Measurements from ENCODE around the gene AUTS2.
A peak's percentile ranks its signal among the peaks of the same experiment; 100 is the strongest.

AUTS2 gene

DNA sequence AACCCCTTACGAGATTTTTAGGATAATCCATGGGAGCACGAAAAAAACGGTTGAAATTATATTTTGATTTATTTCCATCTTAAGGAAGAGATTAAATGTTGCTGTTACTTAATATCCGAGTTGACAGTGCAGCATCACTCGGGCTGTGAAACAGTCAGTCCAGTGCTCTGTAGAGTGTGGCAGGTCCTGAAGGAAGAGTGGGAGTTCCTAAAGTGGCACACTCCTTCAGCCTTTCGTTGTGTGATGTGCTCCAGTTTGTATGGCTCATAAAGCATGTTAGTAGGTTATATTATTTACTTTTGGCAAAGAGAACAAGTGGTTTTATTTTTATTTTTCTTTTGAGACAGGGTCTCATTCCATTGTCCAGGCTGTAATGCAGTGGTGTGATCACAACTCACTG, 358.3 kb downstream of the AUTS2 start:
- POLR2A ChIA-PET = no interaction called here
- TF ChIP-seq ZNF76 (tag by site-specific recombination; IDR thresholded peaks at IDR 0.05; ENCODE audit: borderline replicate concordance, low read depth) = no peak
- TF ChIP-seq ZNF354C (tag by site-specific recombination; IDR thresholded peaks at IDR 0.05; ENCODE audit: borderline replicate concordance, low read depth) = no peak
- peaks cover 47% of the 10 kb centered on the region for H3K4me1 ChIP-seq (ENCODE audit: control insufficient read depth, insufficient read depth, low read length)
- no peak overlapping the region for H3K27ac ChIP-seq (ENCODE audit: extremely low read depth, low read depth, low read length)
- H3K4me3 ChIP-seq (ENCODE audit: low read depth, low read length) = no peak overlapping the region
- H3K36me3 ChIP-seq (ENCODE audit: control insufficient read depth in 2 of 2, insufficient read depth in 1 of 2, low read length in 2 of 2) = no peaks in the 10 kb centered on the region
- H3K9me3 ChIP-seq (ENCODE audit: control insufficient read depth, insufficient read depth, low read depth, low read length) = no peaks in the 10 kb centered on the region
- CTCF ChIA-PET = interaction anchor here (0.7 kb wide), 1 partner anchor 91 kb away, joined by 3 read pairs; no protein-coding TSS in a partner anchor

DNA sequence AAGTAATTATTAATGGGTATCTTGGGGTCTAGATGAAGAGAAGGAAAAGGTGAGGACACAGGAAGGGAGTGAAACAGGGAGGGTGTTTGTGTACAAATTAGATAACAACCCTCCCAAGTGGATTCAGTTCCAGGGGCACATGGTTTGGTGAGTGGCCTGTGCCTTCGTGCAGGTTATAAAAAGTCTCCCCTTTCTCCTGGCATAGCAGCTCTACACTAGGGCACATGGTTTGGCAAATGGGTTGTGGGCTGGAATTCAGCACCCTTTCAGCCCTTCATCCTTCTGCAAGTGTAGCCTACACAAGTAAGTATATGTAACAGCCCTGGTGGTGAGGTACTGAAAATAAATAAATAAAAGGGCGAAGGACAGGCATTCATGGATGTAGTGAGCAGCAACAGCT, 359.4 kb downstream of the AUTS2 start:
- Histone ChIP-seq H3K27ac (ENCODE audit: extremely low read depth, low read depth, low read length) (no peak overlapping the region), H3K4me3 (ENCODE audit: low read depth, low read length) (no peak overlapping the region), H3K9me3 (ENCODE audit: control insufficient read depth, insufficient read depth, low read depth, low read length) (no peaks in the 10 kb centered on the region), H3K4me1 (ENCODE audit: control insufficient read depth, insufficient read depth, low read length) (peaks cover 51% of the 10 kb centered on the region), H3K36me3 (ENCODE audit: control insufficient read depth in 2 of 2, insufficient read depth in 1 of 2, low read length in 2 of 2) (no peaks in the 10 kb centered on the region)
- TF ChIP-seq, protein P1, sequence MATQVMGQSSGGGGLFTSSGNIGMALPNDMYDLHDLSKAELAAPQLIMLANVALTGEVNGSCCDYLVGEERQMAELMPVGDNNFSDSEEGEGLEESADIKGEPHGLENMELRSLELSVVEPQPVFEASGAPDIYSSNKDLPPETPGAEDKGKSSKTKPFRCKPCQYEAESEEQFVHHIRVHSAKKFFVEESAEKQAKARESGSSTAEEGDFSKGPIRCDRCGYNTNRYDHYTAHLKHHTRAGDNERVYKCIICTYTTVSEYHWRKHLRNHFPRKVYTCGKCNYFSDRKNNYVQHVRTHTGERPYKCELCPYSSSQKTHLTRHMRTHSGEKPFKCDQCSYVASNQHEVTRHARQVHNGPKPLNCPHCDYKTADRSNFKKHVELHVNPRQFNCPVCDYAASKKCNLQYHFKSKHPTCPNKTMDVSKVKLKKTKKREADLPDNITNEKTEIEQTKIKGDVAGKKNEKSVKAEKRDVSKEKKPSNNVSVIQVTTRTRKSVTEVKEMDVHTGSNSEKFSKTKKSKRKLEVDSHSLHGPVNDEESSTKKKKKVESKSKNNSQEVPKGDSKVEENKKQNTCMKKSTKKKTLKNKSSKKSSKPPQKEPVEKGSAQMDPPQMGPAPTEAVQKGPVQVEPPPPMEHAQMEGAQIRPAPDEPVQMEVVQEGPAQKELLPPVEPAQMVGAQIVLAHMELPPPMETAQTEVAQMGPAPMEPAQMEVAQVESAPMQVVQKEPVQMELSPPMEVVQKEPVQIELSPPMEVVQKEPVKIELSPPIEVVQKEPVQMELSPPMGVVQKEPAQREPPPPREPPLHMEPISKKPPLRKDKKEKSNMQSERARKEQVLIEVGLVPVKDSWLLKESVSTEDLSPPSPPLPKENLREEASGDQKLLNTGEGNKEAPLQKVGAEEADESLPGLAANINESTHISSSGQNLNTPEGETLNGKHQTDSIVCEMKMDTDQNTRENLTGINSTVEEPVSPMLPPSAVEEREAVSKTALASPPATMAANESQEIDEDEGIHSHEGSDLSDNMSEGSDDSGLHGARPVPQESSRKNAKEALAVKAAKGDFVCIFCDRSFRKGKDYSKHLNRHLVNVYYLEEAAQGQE (tag by site-specific recombination; IDR thresholded peaks at IDR 0.05) = peak; percentile 20; the same call in 1 of the 2 replicates
- TF ChIP-seq GLI2 (tag by site-specific recombination; IDR thresholded peaks at IDR 0.05; ENCODE audit: borderline replicate concordance, low read depth) = no peak
- TF ChIP-seq WT1 (tag by site-specific recombination; IDR thresholded peaks at IDR 0.05) = peak; percentile 83
- CTCF ChIA-PET = no interaction called here
- POLR2A ChIA-PET = no interaction called here

DNA sequence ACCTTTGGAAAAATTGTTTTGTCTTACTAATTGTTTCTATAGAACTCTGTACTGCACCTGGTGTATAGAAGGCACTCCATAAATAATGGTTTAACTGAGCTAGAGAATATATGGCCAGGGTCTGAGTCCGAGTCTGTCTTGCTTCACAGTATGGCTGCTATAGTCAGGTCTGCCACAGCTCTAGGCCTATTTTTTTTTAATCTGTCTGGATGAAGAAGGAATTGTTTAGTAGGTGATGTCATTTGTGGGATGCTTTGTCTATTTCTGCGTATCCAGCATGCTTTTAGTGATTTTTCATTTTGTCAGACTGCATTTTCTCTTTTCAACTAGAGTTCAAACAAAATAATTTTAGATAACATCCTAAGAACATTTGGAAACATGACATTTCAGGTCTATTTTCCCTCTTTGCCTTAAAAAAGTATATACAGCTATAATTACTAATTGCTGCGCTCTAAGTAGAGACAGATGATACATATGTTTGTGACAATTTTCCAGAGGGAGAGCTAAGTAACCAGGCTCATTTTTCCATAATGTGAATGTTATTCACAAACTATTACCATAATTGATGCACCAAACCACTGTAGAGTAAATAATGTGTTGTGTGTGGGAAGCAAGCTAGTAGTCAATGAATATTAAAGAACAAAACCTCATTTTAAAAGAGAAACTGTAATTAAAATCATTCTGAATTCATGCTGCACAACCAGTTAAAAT, 361.7 kb downstream of the AUTS2 start:
- no peaks in the 10 kb centered on the region for H3K36me3 ChIP-seq (ENCODE audit: control insufficient read depth in 2 of 2, insufficient read depth in 1 of 2, low read length in 2 of 2)
- ChIA-PET POLR2A (no interaction called here), CTCF (interaction anchor here (0.6 kb wide), 1 partner anchor 80 kb away, joined by 3 read pairs; no protein-coding TSS in a partner anchor)
- no peak overlapping the region for H3K27ac ChIP-seq (ENCODE audit: extremely low read depth, low read depth, low read length)
- no peak overlapping the region for H3K4me3 ChIP-seq (ENCODE audit: low read depth, low read length)
- TF ChIP-seq, protein P2, sequence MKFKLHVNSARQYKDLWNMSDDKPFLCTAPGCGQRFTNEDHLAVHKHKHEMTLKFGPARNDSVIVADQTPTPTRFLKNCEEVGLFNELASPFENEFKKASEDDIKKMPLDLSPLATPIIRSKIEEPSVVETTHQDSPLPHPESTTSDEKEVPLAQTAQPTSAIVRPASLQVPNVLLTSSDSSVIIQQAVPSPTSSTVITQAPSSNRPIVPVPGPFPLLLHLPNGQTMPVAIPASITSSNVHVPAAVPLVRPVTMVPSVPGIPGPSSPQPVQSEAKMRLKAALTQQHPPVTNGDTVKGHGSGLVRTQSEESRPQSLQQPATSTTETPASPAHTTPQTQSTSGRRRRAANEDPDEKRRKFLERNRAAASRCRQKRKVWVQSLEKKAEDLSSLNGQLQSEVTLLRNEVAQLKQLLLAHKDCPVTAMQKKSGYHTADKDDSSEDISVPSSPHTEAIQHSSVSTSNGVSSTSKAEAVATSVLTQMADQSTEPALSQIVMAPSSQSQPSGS (tag by site-specific recombination; IDR thresholded peaks at IDR 0.05; ENCODE audit: low read depth) = peak; percentile 37; the same call in 1 of the 2 replicates
- no peak for TF ChIP-seq ZNF610 (tag by site-specific recombination; IDR thresholded peaks at IDR 0.05; ENCODE audit: borderline replicate concordance)
- H3K4me1 ChIP-seq (ENCODE audit: control insufficient read depth, insufficient read depth, low read length) = peaks cover 38% of the 10 kb centered on the region
- no peaks in the 10 kb centered on the region for H3K9me3 ChIP-seq (ENCODE audit: control insufficient read depth, insufficient read depth, low read depth, low read length)

DNA sequence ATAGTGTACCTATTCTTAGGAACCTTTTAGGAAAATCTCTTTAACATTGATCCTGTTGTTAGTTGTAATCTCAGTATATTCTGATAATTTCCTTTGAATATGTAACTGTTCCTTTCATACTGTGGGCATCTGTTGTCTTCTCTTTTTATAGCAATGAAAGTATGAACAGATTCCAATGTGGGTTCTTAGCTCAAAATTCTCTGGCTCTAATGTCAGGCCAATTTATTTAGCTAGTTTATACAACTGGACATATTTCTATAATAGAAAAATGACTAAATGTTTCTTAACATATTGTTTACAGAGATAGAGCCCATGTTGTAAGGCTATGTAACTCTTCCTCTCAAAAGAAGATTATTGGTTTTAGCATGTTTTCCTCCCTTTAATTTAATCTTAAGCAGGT, 363.2 kb downstream of the AUTS2 start:
- CTCF ChIA-PET = interaction anchor here (0.7 kb wide), 1 partner anchor 74 kb away, joined by 3 read pairs; no protein-coding TSS in a partner anchor
- no peak overlapping the region for H3K4me3 ChIP-seq (ENCODE audit: low read depth, low read length)
- TF ChIP-seq KLF7 (tag by site-specific recombination; IDR thresholded peaks at IDR 0.05; ENCODE audit: borderline replicate concordance) (no peak), ZNF514 (tag by site-specific recombination; IDR thresholded peaks at IDR 0.05) (no peak), ZNF16 (tag by site-specific recombination; IDR thresholded peaks at IDR 0.05; ENCODE audit: low read depth) (no peak), TRIM28 (IDR thresholded peaks at IDR 0.05; ENCODE audit: borderline replicate concordance, low read length) (no peak), GLI4 (tag by site-specific recombination; IDR thresholded peaks at IDR 0.05) (no peak), ZFHX2 (tag by site-specific recombination; conservative IDR thresholded peaks at IDR 0.05) (no peak), ZNF274 (IDR thresholded peaks at IDR 0.05; ENCODE audit: low read length) (no peak), ZNF274 (tag by site-specific recombination; IDR thresholded peaks at IDR 0.05; ENCODE audit: borderline replicate concordance) (no peak), SALL2 (tag by site-specific recombination; IDR thresholded peaks at IDR 0.05; ENCODE audit: borderline replicate concordance) (no peak), ZNF19 (tag by site-specific recombination; IDR thresholded peaks at IDR 0.05; ENCODE audit: low read depth) (no peak)
- TF ChIP-seq, protein P3, sequence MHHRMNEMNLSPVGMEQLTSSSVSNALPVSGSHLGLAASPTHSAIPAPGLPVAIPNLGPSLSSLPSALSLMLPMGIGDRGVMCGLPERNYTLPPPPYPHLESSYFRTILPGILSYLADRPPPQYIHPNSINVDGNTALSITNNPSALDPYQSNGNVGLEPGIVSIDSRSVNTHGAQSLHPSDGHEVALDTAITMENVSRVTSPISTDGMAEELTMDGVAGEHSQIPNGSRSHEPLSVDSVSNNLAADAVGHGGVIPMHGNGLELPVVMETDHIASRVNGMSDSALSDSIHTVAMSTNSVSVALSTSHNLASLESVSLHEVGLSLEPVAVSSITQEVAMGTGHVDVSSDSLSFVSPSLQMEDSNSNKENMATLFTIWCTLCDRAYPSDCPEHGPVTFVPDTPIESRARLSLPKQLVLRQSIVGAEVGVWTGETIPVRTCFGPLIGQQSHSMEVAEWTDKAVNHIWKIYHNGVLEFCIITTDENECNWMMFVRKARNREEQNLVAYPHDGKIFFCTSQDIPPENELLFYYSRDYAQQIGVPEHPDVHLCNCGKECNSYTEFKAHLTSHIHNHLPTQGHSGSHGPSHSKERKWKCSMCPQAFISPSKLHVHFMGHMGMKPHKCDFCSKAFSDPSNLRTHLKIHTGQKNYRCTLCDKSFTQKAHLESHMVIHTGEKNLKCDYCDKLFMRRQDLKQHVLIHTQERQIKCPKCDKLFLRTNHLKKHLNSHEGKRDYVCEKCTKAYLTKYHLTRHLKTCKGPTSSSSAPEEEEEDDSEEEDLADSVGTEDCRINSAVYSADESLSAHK (tag by site-specific recombination; IDR thresholded peaks at IDR 0.05) = no peak

More for the DNA sequence above, 363.2 kb downstream of the AUTS2 start:
- no peak overlapping the region for H3K27ac ChIP-seq (ENCODE audit: extremely low read depth, low read depth, low read length)
- no peaks in the 10 kb centered on the region for H3K9me3 ChIP-seq (ENCODE audit: control insufficient read depth, insufficient read depth, low read depth, low read length)
- no peaks in the 10 kb centered on the region for H3K36me3 ChIP-seq (ENCODE audit: control insufficient read depth in 2 of 2, insufficient read depth in 1 of 2, low read length in 2 of 2)
- POLR2A ChIA-PET = no interaction called here
- H3K4me1 ChIP-seq (ENCODE audit: control insufficient read depth, insufficient read depth, low read length) = peaks cover 38% of the 10 kb centered on the region
